Brain microvascular endothelial cell (primary cell): ENCODE measurements around the gene PMEPA1.

Experiments
- DNase-seq: peaks from one replicate; pipeline ENCODE4 v3.0.0-alpha.2; 2020
- H3K27ac ChIP-seq: fragments of 250-450 bp; sonication (Bioruptor Pico); 2 replicates; pipeline ENCODE4 v1.5.1; 2020; ENCODE audit warnings: mild to moderate bottlenecking, moderate library complexity
- H3K27me3 ChIP-seq: fragments of 250-450 bp; sonication (Bioruptor Pico); replicated peaks from 2 replicates; pipeline ENCODE4 v1.5.1; 2020; ENCODE audit warnings: mild to moderate bottlenecking
- H3K36me3 ChIP-seq: fragments of 250-450 bp; sonication (Bioruptor Pico); replicated peaks from 2 replicates; pipeline ENCODE4 v1.5.1; 2020; ENCODE audit warnings: mild to moderate bottlenecking
- H3K4me3 ChIP-seq: 2 replicates; pipeline ENCODE4 v1.5.1; 2011; ENCODE audit warnings: low read depth, mild to moderate bottlenecking, control low read depth, low read length, moderate library complexity
- in situ Hi-C: cut with HindIII; loops from 2 replicates; pipeline ENCODE4 v1.10.0; 2017; ENCODE audit warnings: low sequenced_read_pairs, low pct_ligation_motif_present
- TF ChIP-seq, protein P1 (sequence below): IDR thresholded peaks from 2 replicates; pipeline ENCODE4 v1.5.1; 2011; ENCODE audit warnings: low read depth, mild to moderate bottlenecking, moderate library complexity, low read length, control low read depth, inconsistent platforms; ENCODE audit errors: missing control alignments

The PMEPA1 gene

DNA sequence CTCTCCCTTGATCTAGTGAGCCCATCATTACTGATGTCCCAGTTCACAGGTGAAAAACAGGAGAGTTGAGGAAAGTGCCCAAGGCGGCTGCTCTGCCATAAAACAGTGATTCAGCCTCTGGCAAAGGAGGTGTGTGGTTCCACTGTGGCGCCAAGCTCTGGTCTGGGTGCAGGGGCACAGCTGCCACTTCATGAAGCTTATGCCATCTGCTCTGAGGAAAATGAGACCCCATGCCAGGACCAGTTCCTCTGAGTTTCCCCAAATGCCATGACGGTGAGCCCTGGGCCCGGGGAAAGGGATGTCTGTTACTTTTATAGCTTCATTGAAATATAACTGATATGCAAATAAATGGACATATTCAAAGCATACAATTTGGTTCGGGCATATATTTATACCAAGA is 55.9 kb downstream of the PMEPA1 start:
- TF ChIP-seq, protein P1, sequence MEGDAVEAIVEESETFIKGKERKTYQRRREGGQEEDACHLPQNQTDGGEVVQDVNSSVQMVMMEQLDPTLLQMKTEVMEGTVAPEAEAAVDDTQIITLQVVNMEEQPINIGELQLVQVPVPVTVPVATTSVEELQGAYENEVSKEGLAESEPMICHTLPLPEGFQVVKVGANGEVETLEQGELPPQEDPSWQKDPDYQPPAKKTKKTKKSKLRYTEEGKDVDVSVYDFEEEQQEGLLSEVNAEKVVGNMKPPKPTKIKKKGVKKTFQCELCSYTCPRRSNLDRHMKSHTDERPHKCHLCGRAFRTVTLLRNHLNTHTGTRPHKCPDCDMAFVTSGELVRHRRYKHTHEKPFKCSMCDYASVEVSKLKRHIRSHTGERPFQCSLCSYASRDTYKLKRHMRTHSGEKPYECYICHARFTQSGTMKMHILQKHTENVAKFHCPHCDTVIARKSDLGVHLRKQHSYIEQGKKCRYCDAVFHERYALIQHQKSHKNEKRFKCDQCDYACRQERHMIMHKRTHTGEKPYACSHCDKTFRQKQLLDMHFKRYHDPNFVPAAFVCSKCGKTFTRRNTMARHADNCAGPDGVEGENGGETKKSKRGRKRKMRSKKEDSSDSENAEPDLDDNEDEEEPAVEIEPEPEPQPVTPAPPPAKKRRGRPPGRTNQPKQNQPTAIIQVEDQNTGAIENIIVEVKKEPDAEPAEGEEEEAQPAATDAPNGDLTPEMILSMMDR = no peak
- no peak overlapping the region for H3K27ac ChIP-seq
- DNase-seq = no peak
- in situ Hi-C loops = no loop called here
- H3K27me3 ChIP-seq = no peaks in the 10 kb centered on the region
- H3K4me3 ChIP-seq = no peak overlapping the region
- H3K36me3 ChIP-seq = peaks cover 39% of the 10 kb centered on the region

DNA sequence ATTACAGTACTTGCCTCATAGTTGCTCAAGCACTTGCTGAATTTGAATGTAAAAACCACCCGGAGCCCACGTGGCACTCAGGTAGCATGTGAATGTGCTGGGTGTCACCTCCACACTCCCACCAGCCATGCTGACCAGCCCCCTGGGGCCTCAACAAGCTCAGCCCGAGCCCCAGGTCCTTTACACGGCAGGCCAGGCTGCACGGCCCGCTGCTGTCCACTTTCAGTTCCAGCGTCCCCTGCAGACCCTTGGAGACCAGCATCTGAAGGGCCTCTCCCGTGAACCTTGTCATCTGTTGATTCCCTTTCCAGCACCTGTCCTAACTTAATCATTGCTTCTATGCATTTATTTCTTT is 56.3 kb downstream of the PMEPA1 start:
- H3K36me3 ChIP-seq = peaks cover 35% of the 10 kb centered on the region
- H3K27ac ChIP-seq = no peak overlapping the region
- DNase-seq = no peak
- no peaks in the 10 kb centered on the region for H3K27me3 ChIP-seq
- TF ChIP-seq, protein P1 = no peak
- H3K4me3 ChIP-seq = no peak overlapping the region
- in situ Hi-C loops = no loop called here

DNA sequence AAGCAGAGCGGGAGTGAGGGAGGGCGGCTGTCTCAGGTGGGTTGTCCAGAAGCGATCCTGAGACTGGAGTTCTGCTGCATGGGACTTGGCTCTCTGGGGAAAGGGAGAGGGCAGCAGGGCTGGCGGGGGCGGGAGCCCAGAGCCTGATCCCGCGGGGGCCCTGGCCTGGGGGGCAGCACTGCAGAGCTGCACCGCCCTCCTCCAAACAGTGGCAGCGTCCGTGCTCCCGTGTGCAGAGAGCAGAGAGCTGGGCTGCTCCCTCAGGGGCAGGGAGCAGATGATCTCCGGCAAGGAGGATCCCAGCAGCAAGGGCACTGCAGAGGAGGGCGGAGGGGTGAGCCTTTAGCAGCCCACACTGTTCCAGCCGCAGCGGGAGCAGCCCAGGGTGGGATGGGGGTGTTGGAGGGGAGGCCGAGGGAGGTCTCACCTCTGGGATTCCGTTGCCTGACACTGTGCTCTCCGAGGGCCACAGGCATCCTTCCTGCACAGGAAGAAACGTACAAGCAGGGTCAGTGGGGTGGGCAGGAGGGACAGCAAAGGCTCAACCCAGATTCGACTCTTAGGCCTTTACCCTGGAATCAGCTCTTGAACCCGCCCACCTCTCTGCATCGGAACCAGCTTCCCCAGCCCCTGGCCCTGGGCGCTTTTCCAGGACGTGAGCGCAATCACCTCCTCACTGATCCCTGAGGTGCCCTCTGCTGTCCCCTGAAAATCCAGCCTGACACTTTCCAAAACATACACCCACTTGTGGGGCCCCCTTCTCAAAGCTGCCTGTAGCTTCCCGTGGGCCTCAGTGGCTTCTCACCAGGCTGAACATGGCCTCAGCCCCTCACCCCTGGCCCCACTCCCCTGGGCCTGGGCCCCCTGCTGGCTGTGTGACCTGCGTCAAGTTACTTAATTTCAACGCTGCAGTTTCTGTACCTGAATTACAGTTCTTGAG is 56.9 kb downstream of the PMEPA1 start:
- in situ Hi-C loops = no loop called here

DNA sequence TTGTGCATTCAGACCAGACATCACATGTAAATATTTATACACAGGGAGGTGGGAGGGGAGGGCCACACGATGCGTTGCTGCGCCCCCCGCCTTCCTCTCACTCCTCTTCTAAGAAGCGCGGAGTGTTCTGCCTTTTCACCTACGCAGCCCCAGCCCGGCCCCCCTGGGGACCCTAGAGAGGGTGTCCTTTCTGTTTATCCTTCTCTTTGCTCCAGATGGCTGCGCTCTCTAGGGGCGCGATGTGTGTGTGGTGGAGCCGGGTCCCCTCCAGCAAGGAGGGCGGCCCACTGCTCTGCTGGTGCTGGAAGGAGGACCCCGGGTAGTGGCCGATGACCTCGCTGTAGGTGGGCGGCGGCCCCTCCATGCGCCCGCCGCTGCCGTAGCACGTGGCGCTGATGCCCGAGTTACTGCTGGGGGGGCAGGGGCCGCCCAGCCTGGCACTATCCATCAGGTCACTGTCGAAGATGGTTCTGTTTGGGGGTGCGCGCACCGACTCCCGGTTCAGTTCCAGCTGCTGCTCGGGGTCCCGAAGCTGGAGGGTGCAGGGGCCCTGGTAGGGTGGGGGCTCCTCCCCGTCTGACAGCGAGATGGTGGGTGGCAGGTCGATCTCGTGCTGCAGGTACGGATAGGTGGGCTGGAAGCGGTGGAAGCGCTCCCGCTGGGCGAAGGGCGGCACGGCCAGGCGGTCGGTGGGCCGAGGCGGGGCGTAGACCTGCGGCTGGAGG is 57.8 kb downstream of the PMEPA1 start:
- in situ Hi-C loops = no loop called here
- DNase-seq = no peak
- H3K4me3 ChIP-seq = no peak overlapping the region
- H3K27me3 ChIP-seq = no peaks in the 10 kb centered on the region
- peaks cover 27% of the 10 kb centered on the region for H3K36me3 ChIP-seq
- TF ChIP-seq, protein P1 = no peak
- H3K27ac ChIP-seq = no peak overlapping the region

More for the DNA sequence above, 56.9 kb downstream of the PMEPA1 start:
- no peak for DNase-seq
- TF ChIP-seq, protein P1 = no peak
- no peak overlapping the region for H3K27ac ChIP-seq
- peaks cover 32% of the 10 kb centered on the region for H3K36me3 ChIP-seq
- no peak overlapping the region for H3K4me3 ChIP-seq
- no peaks in the 10 kb centered on the region for H3K27me3 ChIP-seq

DNA sequence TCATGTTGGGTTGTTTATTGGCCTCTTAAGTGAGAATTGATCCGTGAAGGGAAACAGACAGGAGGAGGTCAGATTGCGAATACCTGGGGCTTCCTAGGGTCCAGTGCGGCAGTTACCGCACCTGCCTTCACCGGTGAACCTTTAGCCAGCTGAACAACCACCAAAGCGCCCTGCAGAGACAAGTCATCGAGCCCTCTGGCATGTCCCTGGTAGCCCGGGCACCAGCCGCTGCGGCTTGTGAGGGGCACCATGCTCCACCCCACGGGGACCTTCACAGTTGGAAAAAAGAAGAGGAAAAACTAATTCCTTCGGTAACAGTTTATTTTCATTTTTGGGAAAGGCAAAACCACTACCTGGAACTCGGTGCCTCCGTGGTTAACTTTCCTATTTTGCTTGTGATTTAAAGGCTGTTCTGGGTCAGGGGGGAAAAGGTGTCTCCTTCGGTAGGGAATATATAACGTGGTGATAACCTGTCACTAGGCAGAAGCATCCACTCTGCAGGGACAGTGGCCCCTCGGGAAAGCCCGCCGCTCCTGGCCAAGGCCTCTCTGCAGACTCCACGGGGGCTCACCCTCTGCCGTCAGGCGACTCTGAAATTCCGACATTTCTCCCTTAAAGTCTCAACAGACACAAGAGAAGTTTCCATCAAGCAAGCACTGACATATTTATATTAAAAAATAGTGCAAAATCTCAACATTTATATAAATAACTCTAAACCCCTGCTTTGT is 58.9 kb downstream of the PMEPA1 start:
- Histone ChIP-seq H3K27me3 (no peaks in the 10 kb centered on the region), H3K36me3 (peaks cover 21% of the 10 kb centered on the region), H3K27ac (no peak overlapping the region), H3K4me3 (no peak overlapping the region)
- in situ Hi-C loops = no loop called here
- DNase-seq = no peak
- TF ChIP-seq, protein P1 = no peak
